Effector CD8-positive, alpha-beta T cell (primary cell): Measurements from ENCODE around the gene TLX1.

ENCODE experiments used
- DNase-seq: peaks from one replicate; lab custom pipeline; 2025; lab: John Stamatoyannopoulos, UW
- total RNA-seq, 4 experiments: gene quantifications; one replicate each; lab custom pipeline; 2026; lab: John Stamatoyannopoulos, UW

TLX1 gene
- 0 to 0.09 (median 0) reads per million in 4 experiments for total RNA-seq

DNA sequence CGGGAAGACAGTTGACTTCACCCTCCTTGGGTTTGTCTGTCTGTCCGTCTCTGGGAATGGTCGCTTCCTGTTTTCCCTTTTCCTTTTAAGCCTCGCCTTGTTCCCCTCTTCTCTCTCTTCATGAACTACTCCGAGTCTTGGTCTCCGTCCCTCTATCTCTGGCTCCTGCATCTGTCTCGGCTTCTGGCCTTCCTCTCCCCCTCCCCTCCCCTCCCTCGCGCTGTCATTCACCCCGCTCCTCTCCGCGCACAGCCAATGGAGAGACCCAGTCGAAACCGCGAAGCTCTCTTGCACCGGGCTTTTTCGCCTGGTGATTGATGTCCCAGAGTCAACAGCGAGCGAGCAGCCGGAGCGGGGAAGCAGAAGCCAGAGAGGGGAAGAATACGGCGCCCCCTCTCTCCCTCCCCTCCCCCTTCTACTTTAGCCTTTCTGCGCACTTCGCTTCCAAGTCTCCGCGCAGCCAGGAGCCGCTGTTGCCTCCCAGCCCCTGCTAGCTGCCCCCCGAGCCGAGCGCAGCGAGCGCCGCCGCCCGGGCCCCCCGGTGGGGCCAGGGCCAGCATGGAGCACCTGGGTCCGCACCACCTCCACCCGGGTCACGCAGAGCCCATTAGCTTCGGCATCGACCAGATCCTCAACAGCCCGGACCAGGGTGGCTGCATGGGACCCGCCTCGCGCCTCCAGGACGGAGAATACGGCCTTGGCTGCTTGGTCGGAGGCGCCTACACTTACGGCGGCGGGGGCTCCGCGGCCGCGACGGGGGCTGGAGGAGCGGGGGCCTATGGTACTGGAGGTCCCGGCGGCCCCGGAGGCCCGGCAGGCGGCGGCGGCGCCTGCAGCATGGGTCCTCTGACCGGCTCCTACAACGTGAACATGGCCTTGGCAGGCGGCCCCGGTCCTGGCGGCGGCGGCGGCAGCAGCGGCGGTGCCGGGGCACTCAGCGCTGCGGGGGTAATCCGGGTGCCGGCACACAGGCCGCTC is at the start of gene TLX1:
Gene TLX1, plus strand, starts transcription at position 317 of the 978 bp plus-strand sequence. Its CDS starts 242 bp downstream, at position 559.
- DNase-seq: no peak

DNA sequence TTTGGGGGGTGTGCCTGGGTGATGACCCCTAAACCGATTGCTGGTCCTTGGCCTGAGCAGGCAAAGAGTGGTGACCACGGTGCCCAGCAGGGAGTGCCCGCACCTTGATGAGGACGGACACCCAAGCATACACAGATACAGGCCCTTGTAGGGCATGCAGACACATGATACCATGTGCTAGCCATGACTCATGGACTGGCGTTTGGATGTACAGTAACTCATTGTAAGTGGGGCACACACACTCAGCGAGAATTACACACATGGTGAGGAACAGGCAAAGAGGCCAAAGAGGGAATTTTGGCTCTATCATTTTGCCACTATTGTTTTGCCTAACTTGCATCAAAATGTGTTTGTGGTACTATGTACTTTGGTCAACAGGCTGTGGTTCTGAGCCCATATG is 45.3 kb upstream of the TLX1 start:
- no peak for DNase-seq

DNA sequence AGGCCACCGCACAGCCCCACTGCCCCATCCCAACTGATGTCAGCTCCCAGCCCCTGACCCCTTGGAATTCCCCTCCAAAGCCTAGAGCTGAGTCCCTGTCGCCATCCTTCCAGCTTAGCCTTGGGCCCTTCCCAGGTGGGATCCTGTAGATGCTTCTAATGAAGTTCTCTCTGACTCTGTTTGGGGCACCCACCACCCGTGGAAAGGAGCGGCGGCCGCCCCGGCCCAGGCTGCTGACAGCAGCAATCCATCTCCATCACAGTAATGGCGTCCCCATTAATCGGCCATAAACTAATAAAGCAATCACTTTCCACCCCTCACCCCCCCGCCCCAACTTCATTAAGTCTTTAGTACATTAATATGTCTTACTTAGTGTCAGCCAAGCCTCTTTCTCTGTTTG is 43.7 kb upstream of the TLX1 start:
- no peak for DNase-seq

DNA sequence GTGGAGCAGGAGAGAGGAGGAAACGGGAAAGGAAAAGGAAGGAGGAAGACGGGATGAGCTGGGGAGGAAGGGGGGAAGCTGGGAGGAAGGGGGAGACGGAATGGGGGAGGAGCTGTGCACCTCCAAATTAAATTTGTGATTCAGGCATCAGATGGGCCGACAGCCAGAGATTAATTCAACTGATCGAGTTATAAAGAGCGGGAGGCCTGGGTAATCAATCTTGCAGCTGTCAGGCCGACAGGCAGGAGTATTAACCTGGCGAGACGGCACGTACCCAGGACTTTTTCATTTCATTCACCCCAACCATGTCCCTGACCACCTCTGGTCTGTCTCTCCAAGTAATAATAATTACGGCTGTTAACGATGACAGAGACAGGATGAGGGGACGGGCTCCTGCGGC is 43.1 kb upstream of the TLX1 start:
- DNase-seq: no peak

DNA sequence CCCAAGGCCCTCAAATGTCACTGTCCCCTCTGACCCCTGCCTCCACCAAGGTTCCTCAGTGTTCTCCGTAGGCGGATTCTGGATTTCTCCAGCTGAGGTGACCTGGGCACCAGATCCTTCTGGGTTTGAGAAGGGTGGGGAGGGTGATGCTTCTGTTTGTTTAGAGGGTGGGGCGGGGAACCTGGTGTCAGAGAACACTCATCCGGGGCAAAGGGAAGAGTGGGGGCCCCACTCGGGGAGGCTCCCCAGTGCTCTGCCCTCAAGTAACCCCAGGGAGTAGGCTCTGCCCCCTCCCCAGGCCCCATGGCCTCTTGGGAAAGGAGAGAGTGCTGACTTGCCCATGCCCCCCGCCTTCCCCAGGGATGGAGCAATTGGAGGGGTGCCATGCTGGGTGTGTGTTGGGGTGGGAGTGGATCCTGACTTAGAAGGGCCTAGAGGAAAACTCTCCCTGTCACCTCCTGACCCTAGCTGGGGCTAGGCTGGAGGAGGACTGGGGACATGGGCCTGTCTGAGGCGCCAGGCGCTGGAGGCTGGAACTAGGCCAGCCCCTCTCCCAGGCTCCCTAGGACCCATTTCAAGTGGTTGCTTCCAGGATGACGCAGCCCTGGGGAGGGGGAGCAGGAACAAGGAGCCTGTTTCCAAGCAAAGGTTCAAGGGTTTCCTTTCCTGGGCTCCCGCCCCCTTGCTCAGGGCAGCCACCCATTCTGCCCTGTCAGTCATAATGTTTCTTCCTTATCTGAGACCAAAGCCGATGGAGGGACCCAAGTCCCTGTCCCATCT is 41.4 kb upstream of the TLX1 start:
- no peak for DNase-seq

DNA sequence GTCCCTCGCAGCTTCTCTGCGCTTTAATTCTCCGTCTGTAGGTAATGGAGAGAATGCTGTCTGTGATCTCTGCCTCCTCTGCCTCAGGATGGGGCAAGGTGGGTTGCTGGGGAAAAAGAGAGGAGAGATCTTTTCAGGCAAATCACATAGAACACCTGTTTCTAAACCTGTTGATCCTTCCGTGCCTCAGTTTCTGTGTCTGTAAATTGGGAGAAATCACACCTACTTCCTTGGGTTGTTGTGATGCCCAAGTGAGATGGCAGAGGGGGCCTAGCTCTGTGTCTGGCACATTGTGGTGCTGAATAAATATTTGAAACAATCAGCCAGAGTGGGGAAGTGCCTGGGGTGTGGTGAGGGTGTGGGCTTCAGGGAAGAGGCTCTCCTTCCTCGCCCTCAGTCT is 40.5 kb upstream of the TLX1 start:
- DNase-seq: no peak

DNA sequence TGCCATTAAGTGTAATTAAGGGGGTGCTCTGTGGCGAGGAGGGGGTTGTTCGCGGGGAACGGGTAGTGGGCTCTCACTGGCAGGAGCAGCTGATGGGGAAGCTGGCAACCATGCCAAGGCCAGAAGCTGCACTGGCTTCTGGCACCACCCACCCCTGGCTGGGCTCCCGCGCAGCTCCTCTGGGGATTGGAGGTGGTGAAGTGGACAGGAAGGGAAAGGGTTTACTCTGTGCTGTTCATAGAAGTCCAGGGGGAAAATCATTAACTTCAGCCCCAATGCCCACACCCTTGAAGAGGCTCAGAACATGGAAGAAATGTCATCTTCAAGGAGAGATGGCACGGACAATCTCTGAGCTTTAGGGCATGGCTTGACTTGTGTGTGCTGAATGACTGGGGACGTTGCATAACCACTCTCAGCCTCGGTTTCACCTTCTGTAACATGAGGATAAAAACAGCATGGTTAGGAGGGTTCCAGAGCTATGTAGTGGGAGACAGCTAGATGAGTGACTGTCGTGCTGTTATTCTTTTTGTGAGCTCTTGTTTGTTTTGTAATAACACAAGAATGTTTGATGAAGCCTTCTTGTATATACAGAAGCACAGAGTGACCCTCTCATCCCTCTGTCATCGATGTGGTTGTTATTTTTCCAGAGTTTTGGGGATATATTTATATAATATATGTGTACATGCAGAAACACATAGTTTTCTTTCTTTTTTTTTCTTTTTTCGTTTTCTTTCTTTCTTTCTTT is 39.4 kb upstream of the TLX1 start:
- no peak for DNase-seq

DNA sequence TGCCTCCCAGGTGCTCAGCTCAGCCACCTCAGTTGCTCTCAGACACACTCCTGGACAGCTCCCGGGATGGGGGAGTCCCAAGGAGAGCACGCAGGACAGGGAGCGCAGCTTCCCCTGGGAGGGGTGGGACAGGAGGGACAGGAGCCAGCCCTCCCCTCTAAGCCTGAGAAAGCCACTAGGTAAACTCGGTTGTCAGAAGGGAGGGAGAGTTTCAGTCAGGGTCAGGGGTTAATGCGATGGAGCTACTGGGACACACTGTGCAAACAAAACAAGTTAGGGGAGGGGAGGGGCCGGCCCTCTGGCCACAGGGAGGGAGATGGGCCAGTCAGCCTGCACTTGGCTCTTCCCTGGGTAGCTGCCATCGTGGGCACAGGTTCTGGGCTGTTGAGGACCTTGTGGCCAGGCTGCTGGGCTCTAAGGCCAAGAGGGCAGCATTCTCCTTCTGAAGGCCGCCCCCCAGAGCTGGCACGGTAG is 38.2 kb upstream of the TLX1 start:
- no peak for DNase-seq

DNA sequence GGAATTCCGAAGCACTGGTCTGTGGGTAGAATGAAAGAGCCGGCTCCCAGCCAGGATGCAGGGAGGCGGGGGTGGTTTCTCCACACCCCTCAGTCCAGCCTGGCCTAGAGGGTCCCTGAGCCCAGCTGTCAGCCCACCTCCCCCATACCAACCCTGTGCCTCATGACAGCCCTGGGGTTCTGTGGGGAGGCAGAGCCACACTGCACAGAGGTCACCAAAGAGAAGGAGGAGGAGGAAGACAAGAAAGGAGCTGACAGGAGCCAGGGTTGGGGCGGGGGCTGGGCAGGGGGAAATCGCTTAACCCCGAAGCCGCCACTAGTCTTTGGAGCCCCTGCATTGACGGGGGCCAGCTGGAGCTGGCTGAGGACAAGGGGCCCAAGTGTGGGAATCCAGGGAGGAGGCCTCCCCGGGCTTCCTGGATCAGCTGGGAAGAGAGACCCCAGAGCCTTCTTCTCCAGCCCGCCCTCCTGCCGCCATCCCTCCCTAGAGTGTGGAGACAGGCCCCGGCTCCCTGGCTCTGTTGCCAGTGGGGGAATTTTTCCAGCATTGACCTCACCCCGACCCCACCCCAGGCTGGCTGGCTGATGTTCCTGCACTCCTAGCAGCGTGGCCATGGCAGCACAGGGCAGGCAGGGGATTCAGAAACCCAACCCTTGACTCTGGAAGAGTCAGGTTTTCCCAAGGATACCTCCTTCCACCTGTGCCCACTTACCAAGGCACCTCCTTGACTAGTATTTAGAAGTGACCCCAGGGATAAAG is 36.8 kb upstream of the TLX1 start:
- DNase-seq: no peak

DNA sequence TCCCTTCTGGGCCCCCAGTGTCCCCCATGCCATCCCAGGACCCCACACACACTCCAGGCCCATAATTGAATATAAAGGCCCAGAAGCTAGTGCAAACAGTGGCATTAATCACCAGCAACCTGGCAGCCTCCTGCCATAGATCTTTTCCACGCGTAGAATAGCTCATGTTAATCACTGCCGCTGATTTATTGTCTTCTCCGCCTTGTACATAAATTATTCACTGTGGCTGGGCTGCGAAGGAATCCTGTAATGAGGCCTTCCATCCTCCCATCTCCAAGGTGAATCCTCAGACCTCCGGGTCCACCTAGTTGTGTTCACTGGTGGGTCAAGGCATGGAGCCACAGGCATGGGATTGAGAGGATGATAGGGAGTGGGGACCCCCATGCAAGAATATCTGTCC is 36.1 kb upstream of the TLX1 start:
- DNase-seq: no peak

DNA sequence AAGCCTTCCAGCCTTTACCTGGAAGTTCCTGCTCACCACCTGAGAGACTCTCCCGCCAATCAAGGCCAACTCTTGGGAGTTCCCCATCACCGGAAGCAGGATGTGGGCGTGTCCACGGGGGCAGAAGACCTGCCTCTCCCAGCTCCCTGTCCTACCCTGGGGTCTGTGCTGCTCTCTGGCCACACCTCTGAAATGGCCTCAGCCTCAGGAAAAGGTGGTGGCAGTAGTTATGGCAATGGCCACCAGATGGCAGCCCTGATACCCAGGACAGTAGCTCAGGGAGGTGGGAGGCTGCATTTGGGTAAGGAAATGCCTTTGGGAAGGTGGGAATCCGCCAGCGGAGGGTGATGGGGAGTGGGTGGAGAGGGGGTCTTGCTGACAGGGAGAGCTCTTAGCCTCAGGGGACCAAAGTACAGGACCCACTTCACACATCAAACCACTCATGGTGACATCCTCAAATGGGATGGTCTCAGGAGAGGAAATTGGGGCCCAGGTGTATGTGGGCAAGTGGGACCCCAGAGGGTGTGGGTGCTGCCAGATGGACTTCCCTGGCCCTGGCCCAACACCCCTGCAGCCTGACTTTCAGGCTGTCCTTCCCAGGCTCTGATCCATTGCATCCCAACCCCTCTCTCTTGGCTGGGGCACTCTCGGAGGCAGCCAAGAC is 35.4 kb upstream of the TLX1 start:
- DNase-seq: peak; percentile 54

DNA sequence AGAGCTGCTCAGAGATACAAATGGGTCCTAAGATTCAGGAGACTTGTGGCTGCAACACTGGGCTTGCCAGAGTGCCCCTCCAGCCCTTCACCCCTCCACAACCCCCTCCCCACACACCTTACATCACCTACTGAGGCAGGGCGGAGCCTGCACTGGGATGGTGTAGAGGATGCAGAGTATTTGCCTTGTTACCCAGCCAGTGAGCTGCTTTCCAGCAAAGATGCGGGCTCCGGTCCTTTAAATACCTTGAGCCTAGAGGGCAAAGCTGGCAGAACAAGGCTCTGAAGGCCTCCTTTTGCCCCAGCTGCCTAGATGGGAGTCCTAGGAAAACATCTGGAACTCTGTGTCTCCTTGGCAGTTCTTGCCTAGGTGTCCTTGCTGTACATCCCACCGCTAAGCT is 34.7 kb upstream of the TLX1 start:
- no peak for DNase-seq

DNA sequence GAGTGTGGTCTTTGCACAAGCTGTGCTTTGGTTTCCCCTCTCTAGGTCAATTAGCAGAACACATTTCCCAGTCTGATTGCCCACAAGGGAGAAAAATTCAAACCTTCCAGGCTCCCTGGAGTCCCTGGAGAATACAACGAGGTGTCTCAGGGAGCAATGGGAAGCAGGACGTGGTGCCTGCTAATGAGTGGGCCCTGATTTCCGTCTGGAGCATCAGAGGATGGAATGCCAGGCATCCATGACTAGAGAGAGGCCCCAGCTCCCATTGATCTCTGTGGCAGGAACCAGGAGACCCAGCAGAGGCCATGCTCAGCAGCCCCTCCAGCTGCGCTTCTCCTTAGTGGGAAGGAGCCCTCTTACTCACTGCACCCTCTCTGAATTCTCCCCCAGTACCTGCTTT is 33.2 kb upstream of the TLX1 start:
- DNase-seq: no peak

DNA sequence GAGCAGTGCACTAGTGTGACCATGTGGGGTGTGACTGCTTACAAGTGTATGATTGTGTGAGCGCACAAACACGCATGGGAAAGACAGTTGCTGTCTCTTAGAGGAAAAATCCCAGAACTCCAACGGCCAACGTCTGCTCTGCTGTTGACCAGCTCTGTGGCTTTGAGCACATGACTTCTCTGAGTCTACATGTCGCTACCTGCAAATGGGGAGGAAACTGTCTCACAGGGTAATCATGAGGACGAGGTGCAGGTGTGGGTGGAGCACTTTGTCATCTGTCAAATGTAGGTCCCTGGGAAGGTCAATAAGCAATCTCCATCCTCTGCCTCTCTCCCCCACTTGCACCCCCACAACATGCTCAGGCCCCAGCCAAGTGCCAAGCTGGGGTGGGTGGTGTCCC is 31.2 kb upstream of the TLX1 start:
- no peak for DNase-seq

DNA sequence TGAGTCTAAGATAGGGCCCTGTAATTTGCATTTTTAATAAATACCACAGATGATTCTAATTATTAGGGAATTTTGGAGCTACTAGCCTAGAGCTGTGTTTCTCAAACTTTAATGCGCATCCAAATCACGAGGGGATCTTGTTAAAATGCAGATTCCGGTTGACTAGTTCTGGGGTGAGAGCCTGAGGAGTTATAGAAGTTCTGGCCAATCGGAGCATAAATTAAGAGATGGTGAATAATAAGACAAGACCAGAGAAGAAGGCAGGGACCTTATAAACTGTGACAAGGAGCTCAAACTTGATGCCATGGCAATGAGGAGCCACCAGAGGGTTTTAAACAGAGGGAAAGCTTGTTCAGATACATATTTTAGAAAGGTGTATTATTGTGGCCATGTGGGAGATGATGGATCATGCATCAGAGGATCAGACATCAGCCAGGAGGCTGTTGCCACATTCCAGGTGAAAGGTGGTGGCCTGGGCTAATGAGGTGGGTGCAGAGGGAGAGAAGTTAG is 29.7 kb upstream of the TLX1 start:
- no peak for DNase-seq

DNA sequence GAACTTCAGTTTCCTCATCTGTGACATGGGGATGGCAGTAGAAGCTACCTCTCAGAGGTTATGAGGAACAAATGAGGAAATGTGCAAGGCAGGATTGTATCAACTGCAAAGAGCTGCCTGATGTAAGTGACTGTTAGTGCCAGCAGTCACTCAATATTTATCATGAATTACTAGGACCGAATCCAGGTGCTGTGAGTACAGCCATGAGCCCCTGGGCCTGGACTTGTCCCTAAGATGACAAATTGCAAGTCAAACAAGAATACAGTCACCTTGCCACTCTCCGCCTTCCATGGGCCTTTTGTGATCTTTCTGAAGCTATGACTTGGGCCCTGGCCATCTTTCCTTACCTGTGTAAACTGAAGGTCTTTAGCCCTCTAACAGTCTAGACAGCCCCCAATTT is 27.7 kb upstream of the TLX1 start:
- no peak for DNase-seq

DNA sequence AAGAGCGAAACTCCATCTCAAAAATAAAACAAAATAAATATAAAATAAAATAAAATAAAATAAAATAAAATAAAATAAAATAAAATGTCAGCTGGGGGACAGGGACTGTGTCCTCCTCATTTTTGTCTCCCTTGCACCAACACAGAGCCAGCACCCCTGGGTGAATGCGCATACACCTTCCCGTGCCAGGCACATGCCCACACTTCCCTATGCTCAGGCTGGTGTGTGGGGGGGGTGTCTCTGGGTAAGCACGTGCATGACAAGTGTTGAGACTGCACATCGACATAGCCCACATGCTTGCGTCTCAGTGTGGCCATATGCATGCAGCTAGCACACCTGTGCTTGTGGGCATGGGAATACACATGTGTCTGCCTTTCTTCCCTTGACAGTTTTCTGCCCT is 24.7 kb upstream of the TLX1 start:
- no peak for DNase-seq

DNA sequence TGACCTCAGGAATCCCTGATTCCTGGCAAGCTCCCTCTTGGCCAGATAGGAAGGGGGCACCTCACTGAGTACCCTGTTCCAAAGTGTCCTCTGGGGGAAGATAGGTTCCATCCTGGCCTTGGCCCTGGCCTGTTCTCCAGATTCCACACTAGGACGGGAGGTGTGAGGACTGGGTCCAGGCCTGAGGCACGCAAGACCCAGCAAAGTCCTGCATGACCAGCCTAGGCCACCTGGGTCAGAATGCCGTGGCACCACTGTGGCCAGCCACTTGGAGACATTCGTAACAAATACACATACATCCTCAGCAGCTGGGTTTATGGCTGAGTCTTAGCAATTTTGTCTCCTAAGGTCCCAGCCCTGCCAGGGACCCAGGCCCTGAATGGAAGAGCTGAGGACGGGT is 23.3 kb upstream of the TLX1 start:
- no peak for DNase-seq

DNA sequence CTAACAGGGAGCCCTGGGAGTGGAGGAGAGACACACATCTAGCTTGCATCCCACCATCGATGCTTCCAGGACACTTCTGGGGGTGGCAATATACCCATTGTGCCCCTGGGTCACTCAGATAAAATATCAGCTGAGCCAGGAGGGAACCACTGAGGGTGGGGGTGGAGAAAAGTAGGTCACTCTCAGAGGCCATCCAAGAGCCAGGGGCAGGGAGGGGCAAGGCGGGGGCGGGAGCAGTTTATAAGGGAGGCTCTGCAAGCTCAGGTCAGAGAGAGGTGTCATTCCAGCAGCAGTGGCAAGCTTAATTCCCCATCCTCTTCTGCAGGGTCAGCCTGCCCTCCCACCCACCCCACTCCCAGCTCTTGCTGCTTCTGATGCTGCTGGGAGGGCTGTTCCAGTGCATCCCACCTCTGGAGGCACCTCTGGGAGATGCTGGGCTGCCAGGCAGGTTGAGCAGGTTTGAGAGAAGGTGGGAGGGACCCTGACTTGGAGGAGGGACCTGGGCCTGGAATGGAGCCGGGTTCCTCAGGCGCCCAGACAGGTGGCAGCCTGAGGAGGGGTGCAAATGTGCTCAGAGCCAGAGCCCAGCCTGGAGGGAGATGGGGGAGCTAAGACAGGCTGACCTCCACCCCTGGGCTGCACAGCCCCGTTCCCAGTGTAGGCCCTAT is 20.1 kb upstream of the TLX1 start:
- no peak for DNase-seq

DNA sequence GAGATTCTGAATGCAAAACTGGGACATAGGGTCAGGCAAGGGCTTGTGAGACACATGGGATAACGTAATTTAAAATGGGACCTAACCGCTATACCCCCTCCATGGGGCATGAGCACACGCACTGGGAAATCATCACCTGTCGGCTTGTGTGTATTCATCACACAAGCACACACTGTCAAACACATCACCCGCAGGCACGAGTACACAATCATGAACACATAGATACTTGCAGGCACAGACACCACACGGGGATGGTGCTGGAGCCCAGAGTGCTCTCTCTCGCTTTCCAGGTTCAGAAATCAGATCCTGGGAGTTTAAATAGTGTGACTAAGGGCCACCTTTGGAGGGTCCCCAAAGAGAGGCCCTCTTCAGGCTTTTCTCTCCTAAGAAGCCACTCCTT is 19.6 kb upstream of the TLX1 start:
- DNase-seq: no peak
